ENCODE data around the gene SEMA4D.

The SEMA4D gene

DNA sequence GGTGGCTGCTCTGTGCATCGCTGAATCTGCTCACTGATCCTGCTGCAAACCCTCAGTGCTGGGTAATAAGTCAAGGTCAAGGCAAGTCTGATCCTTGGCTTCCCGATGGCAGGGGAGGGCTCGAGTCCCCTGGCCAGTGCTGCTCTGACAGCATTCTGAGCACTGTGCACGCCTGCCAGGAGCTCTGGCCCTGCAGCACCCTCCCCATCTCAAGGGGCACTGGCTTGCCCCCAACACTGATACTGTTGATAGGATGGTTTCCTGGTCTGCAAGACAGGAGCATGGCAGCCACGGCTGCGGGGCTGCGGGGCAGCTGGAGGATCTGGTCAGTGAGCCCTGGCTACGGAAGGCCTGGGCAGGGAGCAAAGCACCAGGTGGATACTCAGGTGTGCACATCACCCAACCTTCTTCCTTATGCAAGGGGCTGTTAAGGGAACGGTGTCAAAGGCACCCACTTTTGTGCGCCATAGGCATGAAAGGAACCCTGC, 107.8 kb downstream of the SEMA4D start:
- Histone ChIP-seq H3K4me2 (ENCODE audit: low read length) (no peak overlapping the region), H2BK15ac (replicated peaks; ENCODE audit: low read depth) (no peak overlapping the region), H2AK5ac (ENCODE audit: low read length) (no peak overlapping the region), H2BK5ac (ENCODE audit: low read length) (no peak overlapping the region), H3K4ac (ENCODE audit: low read depth, low read length) (no peak overlapping the region), H3K18ac (ENCODE audit: low read length) (no peak overlapping the region), H3K4me3 (ENCODE audit: low read length) (no peak overlapping the region), H3K4me1 (ENCODE audit: control insufficient read depth, low read depth, low read length) (no peaks in the 10 kb centered on the region), H3K27me3 (ENCODE audit: insufficient read depth, low read length, poor library complexity) (no peaks in the 10 kb centered on the region), H4K5ac (ENCODE audit: low read length) (no peak overlapping the region), H3K79me2 (ENCODE audit: control insufficient read depth, insufficient read depth, low read length) (no peaks in the 10 kb centered on the region), H3K36me3 (ENCODE audit: control insufficient read depth, insufficient read depth, low read length) (no peaks in the 10 kb centered on the region), H3K27ac (ENCODE audit: low read depth, low read length) (no peak overlapping the region), H4K8ac (ENCODE audit: low read depth, low read length) (no peak overlapping the region), H3K23ac (ENCODE audit: low read length) (no peak overlapping the region), H3K79me1 (ENCODE audit: low read length) (no peaks in the 10 kb centered on the region), H3K56ac (ENCODE audit: low read length) (no peak overlapping the region), H3K9ac (ENCODE audit: low read length) (no peak overlapping the region), H2BK120ac (ENCODE audit: low read depth, low read length) (no peak overlapping the region)
- no CpG with 5 or more reads among the region's 10 CpGs for WGBS (ENCODE audit: extremely low coverage, insufficient coverage, low lambda C conversion rate)
- DNase-seq: no peak

DNA sequence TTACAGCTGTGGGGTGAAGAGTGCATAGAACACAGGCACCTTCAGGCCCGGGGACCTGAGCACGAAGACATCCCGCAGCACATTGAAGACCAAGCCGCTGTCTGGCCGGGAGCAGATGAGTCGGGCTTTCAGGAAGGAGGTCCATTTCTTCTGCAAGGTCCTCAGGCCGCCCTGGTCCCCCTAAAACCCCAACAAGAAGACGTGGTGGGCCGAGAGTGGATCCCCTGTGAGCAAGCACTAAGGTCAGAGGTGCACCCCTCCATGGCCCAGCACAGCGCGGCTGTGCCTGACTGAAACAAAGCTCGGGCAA, 109.1 kb downstream of the SEMA4D start:
- no peaks in the 10 kb centered on the region for H3K4me1 ChIP-seq (ENCODE audit: control insufficient read depth, low read depth, low read length)

DNA sequence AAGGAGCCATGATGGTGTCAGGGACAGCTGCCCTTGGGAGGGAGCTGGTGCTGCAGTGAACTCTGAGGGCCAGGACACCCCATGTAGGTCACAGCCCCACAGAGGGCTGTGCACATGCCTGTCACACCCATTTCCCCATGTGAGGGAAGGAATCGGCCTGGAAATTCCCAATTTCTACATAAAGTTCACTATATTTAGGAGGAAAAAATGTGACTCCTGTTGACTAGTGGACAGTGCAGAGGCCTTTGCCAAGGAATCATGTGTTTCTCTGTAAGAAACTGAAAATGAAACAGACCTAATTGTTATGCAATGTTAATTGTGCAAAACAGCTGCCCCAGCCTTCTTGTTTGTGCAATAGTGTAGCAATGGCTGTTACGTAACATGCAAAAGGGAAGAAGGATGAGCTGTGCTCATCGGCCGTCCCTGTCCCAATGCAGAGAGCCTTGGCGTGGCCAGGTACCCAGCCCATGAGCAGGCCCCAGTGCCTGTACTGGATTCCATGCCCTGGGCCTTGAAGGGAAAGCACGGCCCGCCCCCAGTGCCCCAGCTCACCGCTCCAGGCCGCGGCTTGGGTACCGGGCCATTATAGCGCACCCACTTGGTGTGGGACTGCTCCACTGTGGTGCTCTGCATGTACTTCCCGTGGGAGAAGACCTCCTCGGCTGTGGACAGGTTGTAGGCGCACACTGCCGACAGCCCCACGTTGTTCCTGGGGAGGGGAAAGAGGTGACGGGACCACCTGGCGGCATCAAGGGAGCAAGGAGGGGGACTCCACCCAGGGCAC, 109.6 kb downstream of the SEMA4D start:
- no peak overlapping the region for H2AK5ac ChIP-seq (ENCODE audit: low read length)
- H3K18ac ChIP-seq (ENCODE audit: low read length): no peak overlapping the region
- no peaks in the 10 kb centered on the region for H3K4me1 ChIP-seq (ENCODE audit: control insufficient read depth, low read depth, low read length)
- H3K79me2 ChIP-seq (ENCODE audit: control insufficient read depth, insufficient read depth, low read length): no peaks in the 10 kb centered on the region
- H2BK120ac ChIP-seq (ENCODE audit: low read depth, low read length): no peak overlapping the region
- no peaks in the 10 kb centered on the region for H3K27me3 ChIP-seq (ENCODE audit: insufficient read depth, low read length, poor library complexity)
- no peak overlapping the region for H2BK5ac ChIP-seq (ENCODE audit: low read length)
- DNase-seq: no peak
- H4K8ac ChIP-seq (ENCODE audit: low read depth, low read length): no peak overlapping the region
- H3K23ac ChIP-seq (ENCODE audit: low read length): no peak overlapping the region
- no peaks in the 10 kb centered on the region for H3K79me1 ChIP-seq (ENCODE audit: low read length)
- no peak overlapping the region for H3K4ac ChIP-seq (ENCODE audit: low read depth, low read length)
- H3K56ac ChIP-seq (ENCODE audit: low read length): no peak overlapping the region
- no CpG with 5 or more reads among the region's 19 CpGs for WGBS (ENCODE audit: extremely low coverage, insufficient coverage, low lambda C conversion rate)
- H4K5ac ChIP-seq (ENCODE audit: low read length): no peak overlapping the region
- H3K9ac ChIP-seq (ENCODE audit: low read length): no peak overlapping the region
- no peak overlapping the region for H3K4me2 ChIP-seq (ENCODE audit: low read length)
- no peak overlapping the region for H3K27ac ChIP-seq (ENCODE audit: low read depth, low read length)
- H3K4me3 ChIP-seq (ENCODE audit: low read length): no peak overlapping the region
- H3K36me3 ChIP-seq (ENCODE audit: control insufficient read depth, insufficient read depth, low read length): no peaks in the 10 kb centered on the region
- H2BK15ac ChIP-seq (replicated peaks; ENCODE audit: low read depth): no peak overlapping the region

More for the DNA sequence above, 109.1 kb downstream of the SEMA4D start:
- no peak overlapping the region for H3K56ac ChIP-seq (ENCODE audit: low read length)
- no peaks in the 10 kb centered on the region for H3K27me3 ChIP-seq (ENCODE audit: insufficient read depth, low read length, poor library complexity)
- H2BK15ac ChIP-seq (replicated peaks; ENCODE audit: low read depth): no peak overlapping the region
- H3K4me3 ChIP-seq (ENCODE audit: low read length): no peak overlapping the region
- no peak overlapping the region for H2BK120ac ChIP-seq (ENCODE audit: low read depth, low read length)
- H3K9ac ChIP-seq (ENCODE audit: low read length): no peak overlapping the region
- H3K18ac ChIP-seq (ENCODE audit: low read length): no peak overlapping the region
- no CpG with 5 or more reads among the region's 12 CpGs for WGBS (ENCODE audit: extremely low coverage, insufficient coverage, low lambda C conversion rate)
- no peaks in the 10 kb centered on the region for H3K79me1 ChIP-seq (ENCODE audit: low read length)
- H4K5ac ChIP-seq (ENCODE audit: low read length): no peak overlapping the region
- DNase-seq: no peak
- H3K4ac ChIP-seq (ENCODE audit: low read depth, low read length): no peak overlapping the region
- no peak overlapping the region for H3K27ac ChIP-seq (ENCODE audit: low read depth, low read length)
- no peak overlapping the region for H3K23ac ChIP-seq (ENCODE audit: low read length)
- H3K4me2 ChIP-seq (ENCODE audit: low read length): no peak overlapping the region
- H4K8ac ChIP-seq (ENCODE audit: low read depth, low read length): no peak overlapping the region
- no peak overlapping the region for H2BK5ac ChIP-seq (ENCODE audit: low read length)
- no peaks in the 10 kb centered on the region for H3K36me3 ChIP-seq (ENCODE audit: control insufficient read depth, insufficient read depth, low read length)
- H3K79me2 ChIP-seq (ENCODE audit: control insufficient read depth, insufficient read depth, low read length): no peaks in the 10 kb centered on the region
- no peak overlapping the region for H2AK5ac ChIP-seq (ENCODE audit: low read length)

- H4K8ac ChIP-seq (ENCODE audit: low read depth, low read length): no peak overlapping the region
- WGBS (ENCODE audit: extremely low coverage, insufficient coverage, low lambda C conversion rate): no CpG with 5 or more reads among the region's 20 CpGs
These were observed 110.6 kb downstream of the SEMA4D start for GRCh38 chr9:89387197-89387849.

GRCh38 chr9:89386797-89387196, 111.1 kb downstream of the SEMA4D start:
- Histone ChIP-seq H3K79me2 (ENCODE audit: control insufficient read depth, insufficient read depth, low read length) (no peaks in the 10 kb centered on the region), H3K9ac (ENCODE audit: low read length) (no peak overlapping the region), H3K27ac (ENCODE audit: low read depth, low read length) (no peak overlapping the region), H2BK15ac (replicated peaks; ENCODE audit: low read depth) (no peak overlapping the region), H3K4ac (ENCODE audit: low read depth, low read length) (no peak overlapping the region), H2BK5ac (ENCODE audit: low read length) (no peak overlapping the region), H3K79me1 (ENCODE audit: low read length) (no peaks in the 10 kb centered on the region), H3K56ac (ENCODE audit: low read length) (no peak overlapping the region), H3K36me3 (ENCODE audit: control insufficient read depth, insufficient read depth, low read length) (no peaks in the 10 kb centered on the region), H3K4me1 (ENCODE audit: control insufficient read depth, low read depth, low read length) (no peaks in the 10 kb centered on the region), H3K23ac (ENCODE audit: low read length) (no peak overlapping the region), H3K4me2 (ENCODE audit: low read length) (no peak overlapping the region), H4K5ac (ENCODE audit: low read length) (no peak overlapping the region), H3K18ac (ENCODE audit: low read length) (no peak overlapping the region), H4K8ac (ENCODE audit: low read depth, low read length) (no peak overlapping the region), H2AK5ac (ENCODE audit: low read length) (no peak overlapping the region), H3K27me3 (ENCODE audit: insufficient read depth, low read length, poor library complexity) (no peaks in the 10 kb centered on the region), H3K4me3 (ENCODE audit: low read length) (no peak overlapping the region), H2BK120ac (ENCODE audit: low read depth, low read length) (no peak overlapping the region)
- no peak for DNase-seq
- WGBS (ENCODE audit: extremely low coverage, insufficient coverage, low lambda C conversion rate): no CpG with 5 or more reads among the region's 11 CpGs

More at GRCh38 chr9:89387197-89387849, 110.6 kb downstream of the SEMA4D start:
- no peaks in the 10 kb centered on the region for H3K27me3 ChIP-seq (ENCODE audit: insufficient read depth, low read length, poor library complexity)
- no peak overlapping the region for H3K27ac ChIP-seq (ENCODE audit: low read depth, low read length)
- H2BK15ac ChIP-seq (replicated peaks; ENCODE audit: low read depth): no peak overlapping the region
- H3K23ac ChIP-seq (ENCODE audit: low read length): no peak overlapping the region
- no peak overlapping the region for H3K4me3 ChIP-seq (ENCODE audit: low read length)
- H3K4ac ChIP-seq (ENCODE audit: low read depth, low read length): no peak overlapping the region
- H2AK5ac ChIP-seq (ENCODE audit: low read length): no peak overlapping the region
- H2BK5ac ChIP-seq (ENCODE audit: low read length): no peak overlapping the region
- H3K4me1 ChIP-seq (ENCODE audit: control insufficient read depth, low read depth, low read length): no peaks in the 10 kb centered on the region
- H3K56ac ChIP-seq (ENCODE audit: low read length): no peak overlapping the region
- H2BK120ac ChIP-seq (ENCODE audit: low read depth, low read length): no peak overlapping the region
- no peak overlapping the region for H3K18ac ChIP-seq (ENCODE audit: low read length)
- H3K4me2 ChIP-seq (ENCODE audit: low read length): no peak overlapping the region
- DNase-seq: no peak
- H3K79me2 ChIP-seq (ENCODE audit: control insufficient read depth, insufficient read depth, low read length): no peaks in the 10 kb centered on the region
- H3K36me3 ChIP-seq (ENCODE audit: control insufficient read depth, insufficient read depth, low read length): no peaks in the 10 kb centered on the region
- H3K79me1 ChIP-seq (ENCODE audit: low read length): no peaks in the 10 kb centered on the region
- no peak overlapping the region for H3K9ac ChIP-seq (ENCODE audit: low read length)
- H4K5ac ChIP-seq (ENCODE audit: low read length): no peak overlapping the region

Data from mesendoderm (in vitro differentiated cells).